Activated T-cell treated with anti-CD3 and anti-CD28 coated beads for 24 hours (primary cell): ENCODE measurements around the gene MYNN.

Source experiments
- DNase-seq: peaks from one replicate; pipeline ENCODE4 v3.0.0-alpha.2; 2020; ENCODE audit warnings: low read depth

MYNN gene

DNA sequence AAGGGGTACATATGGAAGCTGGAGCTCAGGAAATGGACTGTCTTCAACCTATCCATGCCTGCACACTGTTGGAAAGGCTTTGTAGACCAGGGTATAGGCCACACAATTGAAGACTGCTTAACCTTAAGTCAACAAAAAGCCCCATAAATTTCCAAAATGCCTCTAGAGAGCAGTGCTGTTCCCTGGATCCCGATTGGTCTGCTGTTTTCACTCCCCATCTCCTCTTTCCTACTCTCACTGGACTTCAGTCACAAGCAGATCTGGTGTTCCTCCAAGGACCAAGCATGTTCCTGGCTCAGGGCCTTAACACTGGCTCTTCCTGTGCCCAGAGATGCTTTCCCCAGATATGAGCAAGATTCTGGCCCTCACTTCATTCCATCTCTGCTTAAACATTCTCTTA is 62.3 kb downstream of the MYNN start:
- DNase-seq = no peak

DNA sequence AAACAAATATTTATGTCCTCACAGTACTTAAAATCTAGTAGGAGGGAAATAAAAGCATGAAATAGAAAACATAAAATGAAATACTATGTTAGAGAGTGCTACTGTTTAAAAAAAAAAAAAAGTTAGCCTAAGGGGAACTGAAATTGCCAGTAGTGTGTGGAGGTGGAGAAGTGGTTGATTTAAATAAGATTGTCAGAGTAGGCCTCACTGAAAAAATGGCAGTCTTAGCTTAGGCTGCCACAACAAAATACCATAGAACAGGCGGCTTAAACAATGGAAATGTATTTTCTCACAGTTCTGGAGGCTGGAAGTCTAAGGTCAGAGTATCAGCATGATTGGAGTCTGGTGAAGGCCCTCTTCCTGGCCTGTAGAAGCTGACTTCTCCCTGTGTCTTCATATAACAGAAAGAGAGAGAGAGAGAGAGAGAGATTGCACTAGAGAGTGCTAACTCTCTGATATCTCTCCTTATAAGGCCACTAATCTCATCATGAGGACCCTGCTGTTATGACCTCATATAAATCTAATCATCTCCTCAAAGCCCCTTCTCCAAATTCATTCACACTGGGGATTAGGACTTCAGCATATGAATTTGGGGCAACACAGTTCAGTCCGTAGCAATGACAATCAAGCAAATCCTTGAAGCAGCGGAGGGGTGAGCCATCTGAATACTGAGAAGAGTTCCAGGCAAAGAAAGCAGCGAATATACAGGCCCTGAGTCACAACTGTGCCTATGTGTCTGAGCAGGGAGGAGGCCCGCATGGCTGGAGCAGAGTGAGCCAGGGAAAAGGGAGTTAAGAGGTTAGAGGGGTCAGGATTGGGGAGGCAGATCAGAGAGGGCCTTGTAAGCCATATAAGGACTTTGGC is 63.1 kb downstream of the MYNN start:
- DNase-seq = no peak

DNA sequence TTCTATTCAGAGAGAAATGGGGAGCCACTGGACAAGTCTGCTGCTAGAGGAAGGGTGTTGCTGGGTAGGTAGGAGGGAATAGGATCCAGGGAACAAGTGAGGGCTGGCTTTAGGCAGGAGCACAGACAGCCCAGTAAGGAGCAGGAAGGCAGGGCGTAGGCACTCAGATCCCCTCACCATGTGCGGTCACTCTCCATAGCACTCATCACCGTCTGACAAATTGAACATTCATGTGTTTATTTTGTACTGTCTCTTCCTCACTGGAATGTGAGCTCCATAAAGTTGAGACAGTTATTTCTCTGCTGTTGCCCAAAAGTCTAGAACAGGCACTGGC is 63.7 kb downstream of the MYNN start:
- no peak for DNase-seq

DNA sequence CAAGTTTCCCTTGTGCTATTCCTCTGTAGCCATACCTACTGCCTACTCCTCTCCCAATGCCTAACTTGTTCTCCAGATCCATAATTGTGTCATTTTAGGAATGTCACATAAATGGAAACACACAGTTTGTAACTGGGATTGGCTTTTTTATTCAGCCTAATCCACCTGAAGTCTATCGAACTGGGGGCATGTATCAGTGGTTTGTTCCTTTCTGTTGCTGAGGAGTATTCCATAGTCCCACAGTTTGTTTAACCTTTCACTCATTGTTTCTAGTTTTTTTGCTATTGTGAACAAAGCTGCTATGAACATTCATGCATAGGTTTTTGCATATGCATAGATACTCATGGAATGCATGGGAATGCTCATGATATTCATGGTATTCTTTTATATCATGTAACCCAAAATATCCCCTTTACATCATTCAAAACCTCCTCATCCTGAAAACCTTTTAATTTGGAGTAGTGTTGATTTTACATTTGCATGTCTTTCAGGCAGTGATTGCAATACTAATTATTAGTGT is 65.4 kb downstream of the MYNN start:
- DNase-seq = no peak
